Uterus (tissue), 2 donors: ENCODE data around the gene CSTF1.

Experiments used
- POLR2A ChIP-seq, 2 donors: fragments of 450-650 bp; IDR thresholded peaks; one replicate each; pipeline ENCODE4 v1.6.1; 2016; ENCODE audit warnings: antibody characterized with exemption in 2 of 2, mild to moderate bottlenecking in 1 of 2, moderate library complexity in 1 of 2
- TF ChIP-seq, protein P1 (sequence below), 4 experiments: fragments of 200-600 bp in 2 of 4; fragments of 450-650 bp in 2 of 4; sonication (generic) in 2 of 4; IDR thresholded peaks; one replicate each; pipeline ENCODE4 v1.5.1; 2016 to 2019; ENCODE audit warnings: antibody characterized with exemption in 4 of 4, mild to moderate bottlenecking in 2 of 4, moderate library complexity in 1 of 4

DNA sequence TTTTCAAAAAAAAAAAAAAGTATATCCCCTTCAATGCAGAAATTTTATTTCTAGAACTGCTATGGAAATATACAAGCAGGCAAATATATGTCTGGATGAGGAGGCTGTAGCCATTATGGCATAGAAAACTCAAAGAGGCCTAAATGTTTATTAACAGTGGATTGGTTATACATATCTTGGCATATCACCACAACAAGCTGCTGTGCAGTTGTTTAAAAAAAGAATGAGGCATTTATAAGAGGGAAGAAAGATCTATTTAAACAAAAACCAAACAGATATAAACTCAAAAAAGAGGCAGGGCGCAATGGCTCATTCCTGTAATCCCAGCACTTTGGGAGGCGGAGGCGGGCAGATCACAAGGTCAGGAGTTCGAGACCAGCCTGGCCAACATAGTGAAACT lies 45.8 kb downstream of the CSTF1 start:
- TF ChIP-seq, protein P1, sequence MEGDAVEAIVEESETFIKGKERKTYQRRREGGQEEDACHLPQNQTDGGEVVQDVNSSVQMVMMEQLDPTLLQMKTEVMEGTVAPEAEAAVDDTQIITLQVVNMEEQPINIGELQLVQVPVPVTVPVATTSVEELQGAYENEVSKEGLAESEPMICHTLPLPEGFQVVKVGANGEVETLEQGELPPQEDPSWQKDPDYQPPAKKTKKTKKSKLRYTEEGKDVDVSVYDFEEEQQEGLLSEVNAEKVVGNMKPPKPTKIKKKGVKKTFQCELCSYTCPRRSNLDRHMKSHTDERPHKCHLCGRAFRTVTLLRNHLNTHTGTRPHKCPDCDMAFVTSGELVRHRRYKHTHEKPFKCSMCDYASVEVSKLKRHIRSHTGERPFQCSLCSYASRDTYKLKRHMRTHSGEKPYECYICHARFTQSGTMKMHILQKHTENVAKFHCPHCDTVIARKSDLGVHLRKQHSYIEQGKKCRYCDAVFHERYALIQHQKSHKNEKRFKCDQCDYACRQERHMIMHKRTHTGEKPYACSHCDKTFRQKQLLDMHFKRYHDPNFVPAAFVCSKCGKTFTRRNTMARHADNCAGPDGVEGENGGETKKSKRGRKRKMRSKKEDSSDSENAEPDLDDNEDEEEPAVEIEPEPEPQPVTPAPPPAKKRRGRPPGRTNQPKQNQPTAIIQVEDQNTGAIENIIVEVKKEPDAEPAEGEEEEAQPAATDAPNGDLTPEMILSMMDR (IDR thresholded peaks at IDR 0.05) = no peak
- TF ChIP-seq POLR2A (IDR thresholded peaks at IDR 0.05) = no peak
